K562 (cell line): Measurements from ENCODE around the gene CCDC186.

Experiments used
- GABPA ChIP-seq: fragments of 200-800 bp; sonication (Bioruptor generic); conservative IDR thresholded peaks from 2 replicates; pipeline ENCODE4 v1.6.1; 2016; ENCODE audit warnings: low read depth, missing genetic modification characterization, missing compliant biosample characterization
- POLR2A ChIP-seq: fragments of 450-650 bp; conservative IDR thresholded peaks from 2 replicates; pipeline ENCODE4 v1.6.1; 2016
- POLR2AphosphoS5 ChIP-seq: IDR thresholded peaks from 2 replicates; pipeline ENCODE4 v1.6.1; 2011; ENCODE audit warnings: mild to moderate bottlenecking, low read depth, low read length, moderate library complexity; ENCODE audit not compliant: control insufficient read depth, insufficient read depth
- ZNF766 ChIP-seq: fragments of 200-800 bp; sonication (Bioruptor generic); conservative IDR thresholded peaks from 2 replicates; pipeline ENCODE4 v1.6.1; 2016; ENCODE audit warnings: missing genetic modification characterization, missing compliant biosample characterization
- TF ChIP-seq, protein P1 (sequence below): fragments of 200-800 bp; sonication (Bioruptor generic); IDR thresholded peaks from 2 replicates; pipeline ENCODE4 v1.6.1; 2016; ENCODE audit warnings: missing genetic modification characterization, missing compliant biosample characterization
- TF ChIP-seq, protein P2 (sequence below): fragments of 450-650 bp; formaldehyde crosslinking; IDR thresholded peaks from 2 replicates; pipeline ENCODE4 v1.4.0; 2020; ENCODE audit warnings: mild to moderate bottlenecking, moderate library complexity

DNA sequence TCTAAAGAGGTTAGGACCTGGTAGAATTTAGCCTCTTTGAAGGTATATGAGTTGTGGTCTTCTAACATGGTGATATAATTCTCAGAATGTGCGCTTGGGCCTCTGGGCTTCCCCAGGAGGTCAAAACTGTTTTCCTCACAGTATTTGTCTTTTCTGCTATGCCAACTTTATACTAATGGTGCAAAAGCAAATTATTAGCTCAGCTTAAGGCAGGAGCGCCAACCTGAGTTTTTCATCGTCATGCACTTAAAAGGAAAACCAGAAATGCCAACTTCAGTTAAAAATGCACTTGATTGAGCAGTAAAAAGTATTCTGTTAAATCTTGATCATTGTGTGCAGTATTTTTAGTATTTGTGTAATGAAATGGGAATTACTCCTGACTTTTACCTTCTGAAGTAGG, 14.9 kb upstream of the CCDC186 start:
- TF ChIP-seq GABPA (tag) (no peak), ZNF766 (no peak), POLR2A (no peak), POLR2AphosphoS5 (no peak)
- TF ChIP-seq, protein P1, sequence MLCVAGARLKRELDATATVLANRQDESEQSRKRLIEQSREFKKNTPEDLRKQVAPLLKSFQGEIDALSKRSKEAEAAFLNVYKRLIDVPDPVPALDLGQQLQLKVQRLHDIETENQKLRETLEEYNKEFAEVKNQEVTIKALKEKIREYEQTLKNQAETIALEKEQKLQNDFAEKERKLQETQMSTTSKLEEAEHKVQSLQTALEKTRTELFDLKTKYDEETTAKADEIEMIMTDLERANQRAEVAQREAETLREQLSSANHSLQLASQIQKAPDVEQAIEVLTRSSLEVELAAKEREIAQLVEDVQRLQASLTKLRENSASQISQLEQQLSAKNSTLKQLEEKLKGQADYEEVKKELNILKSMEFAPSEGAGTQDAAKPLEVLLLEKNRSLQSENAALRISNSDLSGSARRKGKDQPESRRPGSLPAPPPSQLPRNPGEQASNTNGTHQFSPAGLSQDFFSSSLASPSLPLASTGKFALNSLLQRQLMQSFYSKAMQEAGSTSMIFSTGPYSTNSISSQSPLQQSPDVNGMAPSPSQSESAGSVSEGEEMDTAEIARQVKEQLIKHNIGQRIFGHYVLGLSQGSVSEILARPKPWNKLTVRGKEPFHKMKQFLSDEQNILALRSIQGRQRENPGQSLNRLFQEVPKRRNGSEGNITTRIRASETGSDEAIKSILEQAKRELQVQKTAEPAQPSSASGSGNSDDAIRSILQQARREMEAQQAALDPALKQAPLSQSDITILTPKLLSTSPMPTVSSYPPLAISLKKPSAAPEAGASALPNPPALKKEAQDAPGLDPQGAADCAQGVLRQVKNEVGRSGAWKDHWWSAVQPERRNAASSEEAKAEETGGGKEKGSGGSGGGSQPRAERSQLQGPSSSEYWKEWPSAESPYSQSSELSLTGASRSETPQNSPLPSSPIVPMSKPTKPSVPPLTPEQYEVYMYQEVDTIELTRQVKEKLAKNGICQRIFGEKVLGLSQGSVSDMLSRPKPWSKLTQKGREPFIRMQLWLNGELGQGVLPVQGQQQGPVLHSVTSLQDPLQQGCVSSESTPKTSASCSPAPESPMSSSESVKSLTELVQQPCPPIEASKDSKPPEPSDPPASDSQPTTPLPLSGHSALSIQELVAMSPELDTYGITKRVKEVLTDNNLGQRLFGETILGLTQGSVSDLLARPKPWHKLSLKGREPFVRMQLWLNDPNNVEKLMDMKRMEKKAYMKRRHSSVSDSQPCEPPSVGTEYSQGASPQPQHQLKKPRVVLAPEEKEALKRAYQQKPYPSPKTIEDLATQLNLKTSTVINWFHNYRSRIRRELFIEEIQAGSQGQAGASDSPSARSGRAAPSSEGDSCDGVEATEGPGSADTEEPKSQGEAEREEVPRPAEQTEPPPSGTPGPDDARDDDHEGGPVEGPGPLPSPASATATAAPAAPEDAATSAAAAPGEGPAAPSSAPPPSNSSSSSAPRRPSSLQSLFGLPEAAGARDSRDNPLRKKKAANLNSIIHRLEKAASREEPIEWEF (CRISPR knock-in tag), result no peak
- TF ChIP-seq, protein P2, sequence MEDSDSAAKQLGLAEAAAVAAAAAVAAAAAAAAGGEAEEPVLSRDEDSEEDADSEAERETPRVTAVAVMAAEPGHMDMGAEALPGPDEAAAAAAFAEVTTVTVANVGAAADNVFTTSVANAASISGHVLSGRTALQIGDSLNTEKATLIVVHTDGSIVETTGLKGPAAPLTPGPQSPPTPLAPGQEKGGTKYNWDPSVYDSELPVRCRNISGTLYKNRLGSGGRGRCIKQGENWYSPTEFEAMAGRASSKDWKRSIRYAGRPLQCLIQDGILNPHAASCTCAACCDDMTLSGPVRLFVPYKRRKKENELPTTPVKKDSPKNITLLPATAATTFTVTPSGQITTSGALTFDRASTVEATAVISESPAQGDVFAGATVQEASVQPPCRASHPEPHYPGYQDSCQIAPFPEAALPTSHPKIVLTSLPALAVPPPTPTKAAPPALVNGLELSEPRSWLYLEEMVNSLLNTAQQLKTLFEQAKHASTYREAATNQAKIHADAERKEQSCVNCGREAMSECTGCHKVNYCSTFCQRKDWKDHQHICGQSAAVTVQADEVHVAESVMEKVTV, result no peak
